Neuronal stem cell (in vitro differentiated cells): Measurements from ENCODE around the gene MITF.

Experiments
- DNase-seq: peaks from one replicate; pipeline ENCODE4 v3.0.0-alpha.2; 2013; ENCODE audit warnings: low spot score
- H2AFZ ChIP-seq: one replicate; pipeline ENCODE4 v1.6.1; 2013; ENCODE audit warnings: mild to moderate bottlenecking, low read length, inconsistent platforms
- H2AK5ac ChIP-seq: 2 replicates; pipeline ENCODE4 v1.6.1; 2013; ENCODE audit warnings: low read depth, mild to moderate bottlenecking, inconsistent platforms, low read length, moderate library complexity, mixed read lengths
- H2BK120ac ChIP-seq: 2 replicates; pipeline ENCODE4 v1.6.1; 2013; ENCODE audit warnings: low read depth, mild to moderate bottlenecking, inconsistent platforms, low read length, moderate library complexity, mixed read lengths
- H2BK12ac ChIP-seq: one replicate; pipeline ENCODE4 v1.6.1; 2013; ENCODE audit warnings: low read length, inconsistent platforms
- H2BK15ac ChIP-seq: 2 replicates; pipeline ENCODE4 v1.6.1; 2013; ENCODE audit warnings: mild to moderate bottlenecking, low read length, inconsistent platforms, mixed read lengths
- H2BK5ac ChIP-seq: one replicate; pipeline ENCODE4 v1.6.1; 2013; ENCODE audit warnings: inconsistent platforms, mild to moderate bottlenecking, low read length, moderate library complexity
- H3K14ac ChIP-seq: one replicate; pipeline ENCODE4 v1.6.1; 2013; ENCODE audit warnings: low read length, inconsistent platforms
- H3K18ac ChIP-seq: 2 replicates; pipeline ENCODE4 v1.6.1; 2013; ENCODE audit warnings: low read length, inconsistent platforms
- H3K23ac ChIP-seq: 2 replicates; pipeline ENCODE4 v1.6.1; 2013; ENCODE audit warnings: low read depth, mild to moderate bottlenecking, mixed read lengths, low read length, inconsistent platforms; ENCODE audit not compliant: poor library complexity
- H3K27ac ChIP-seq: replicated peaks from 3 replicates; pipeline ENCODE4 v1.5.1; 2013; ENCODE audit warnings: low read length, inconsistent platforms
- H3K27me3 ChIP-seq, 3 experiments: 2 replicates each; pipeline ENCODE4 v1.6.1; 2013; ENCODE audit warnings: low read length in 3 of 3, mild to moderate bottlenecking in 2 of 3, inconsistent platforms in 1 of 3, low read depth in 1 of 3, mixed read lengths in 1 of 3, moderate library complexity in 1 of 3; ENCODE audit not compliant: control insufficient read depth in 3 of 3, insufficient read depth in 3 of 3
- H3K36me3 ChIP-seq, 2 donors: replicated peaks in 1 of 2; 2 replicates each; pipeline ENCODE4 v1.6.1; 2013; ENCODE audit warnings: low read length in 2 of 2; ENCODE audit not compliant: control insufficient read depth in 2 of 2, insufficient read depth in 2 of 2
- H3K4ac ChIP-seq: 2 replicates; pipeline ENCODE4 v1.6.1; 2013; ENCODE audit warnings: inconsistent platforms, mild to moderate bottlenecking, low read length, moderate library complexity
- H3K4me1 ChIP-seq, 2 donors: 1 replicate in 1 of 2; 2 replicates in 1 of 2; pipeline ENCODE4 v1.6.1; 2013; ENCODE audit warnings: low read length in 2 of 2, low read depth in 1 of 2; ENCODE audit not compliant: control insufficient read depth in 2 of 2, insufficient read depth in 1 of 2
- H3K4me2 ChIP-seq: one replicate; pipeline ENCODE4 v1.6.1; 2013; ENCODE audit warnings: mild to moderate bottlenecking, low read length, inconsistent platforms; ENCODE audit not compliant: insufficient read depth, poor library complexity, severe bottlenecking
- H3K4me3 ChIP-seq, 2 donors: 2 replicates each; pipeline ENCODE4 v1.5.1; 2013; ENCODE audit warnings: low read length in 2 of 2, mild to moderate bottlenecking in 2 of 2, inconsistent platforms in 1 of 2, moderate library complexity in 1 of 2
- H3K79me1 ChIP-seq: one replicate; pipeline ENCODE4 v1.6.1; 2013; ENCODE audit warnings: low read depth, mild to moderate bottlenecking, inconsistent platforms, low read length, moderate library complexity
- H3K9ac ChIP-seq: one replicate; pipeline ENCODE4 v1.6.1; 2013; ENCODE audit warnings: mild to moderate bottlenecking, low read depth, low read length, inconsistent platforms; ENCODE audit not compliant: poor library complexity
- H3K9me3 ChIP-seq, 2 donors: replicated peaks in 1 of 2; 2 replicates each; pipeline versions ENCODE3 to v1.6.1; 2013; ENCODE audit warnings: low read length in 2 of 2, mild to moderate bottlenecking in 2 of 2, inconsistent platforms in 1 of 2, low read depth in 1 of 2, mixed read lengths in 1 of 2, moderate library complexity in 1 of 2; ENCODE audit not compliant: control insufficient read depth in 2 of 2, insufficient read depth in 1 of 2
- H4K8ac ChIP-seq: one replicate; pipeline ENCODE4 v1.6.1; 2013; ENCODE audit warnings: low read depth, mild to moderate bottlenecking, inconsistent platforms, low read length, moderate library complexity
- H4K91ac ChIP-seq: one replicate; pipeline ENCODE4 v1.6.1; 2013; ENCODE audit warnings: low read length, low read depth, mild to moderate bottlenecking, inconsistent platforms; ENCODE audit not compliant: poor library complexity
- WGBS, 2 donors: extraction: QIAGEN DNeasy Blood & Tissue Kit; methylation state at CpG; one replicate each; pipeline ENCODE4 v1.1.7; 2013; ENCODE audit warnings: missing lambda C conversion rate in 2 of 2, mixed read lengths in 1 of 2; ENCODE audit not compliant: insufficient read length in 2 of 2, insufficient replicate concordance in 1 of 2; ENCODE audit errors: extremely low coverage in 2 of 2; 5-methylcytosine and 5-hydroxymethylcytosine counted together

The MITF gene

GRCh38 chr3:69741032-69741767, 1.9 kb downstream of the MITF start:
- Histone ChIP-seq H4K91ac (no peak overlapping the region), H3K4ac (no peak overlapping the region), H2BK5ac (no peak overlapping the region), H2BK120ac (no peak overlapping the region), H3K4me3 (no peak overlapping the region), H3K27ac (no peak overlapping the region), H2BK12ac (no peak overlapping the region), H2AFZ (no peak overlapping the region), H3K36me3 (no peaks in the 10 kb centered on the region), H3K18ac (no peak overlapping the region), H2BK15ac (no peak overlapping the region), H2AK5ac (no peak overlapping the region), H3K9ac (no peak overlapping the region), H4K8ac (no peak overlapping the region), H3K23ac (no peak overlapping the region), H3K27me3 (peaks cover 0 to 47% (median 44%) of the 10 kb centered on the region in 3 experiments), H3K9me3 (no peaks in the 10 kb centered on the region), H3K14ac (no peak overlapping the region), H3K4me2 (no peak overlapping the region), H3K4me1 (peaks cover 0 to 4% of the 10 kb centered on the region in 2 donors), H3K79me1 (no peaks in the 10 kb centered on the region)
- WGBS, 2 donors, result no CpG with 5 or more reads among the region's 13 CpGs
- DNase-seq, result no peak

- no peak overlapping the region for H3K9ac ChIP-seq
- no peak for DNase-seq
- H3K18ac ChIP-seq, result no peak overlapping the region
- H3K79me1 ChIP-seq, result no peaks in the 10 kb centered on the region
- H4K8ac ChIP-seq, result no peak overlapping the region
- H3K14ac ChIP-seq, result no peak overlapping the region
- WGBS, 2 donors, result no CpG with 5 or more reads among the region's 2 CpGs
- peaks cover 0 to 4% of the 10 kb centered on the region in 2 donors for H3K4me1 ChIP-seq
- no peak overlapping the region for H3K4me2 ChIP-seq
- no peak overlapping the region for H2BK5ac ChIP-seq
- H2BK12ac ChIP-seq, result no peak overlapping the region
- no peak overlapping the region for H3K27ac ChIP-seq
- H2BK15ac ChIP-seq, result no peak overlapping the region
- no peak overlapping the region for H2AFZ ChIP-seq
- H3K4ac ChIP-seq, result no peak overlapping the region
- H3K23ac ChIP-seq, result no peak overlapping the region
- peaks cover 0 to 43% (median 37%) of the 10 kb centered on the region in 3 experiments for H3K27me3 ChIP-seq
- no peak overlapping the region for H4K91ac ChIP-seq
- H2AK5ac ChIP-seq, result no peak overlapping the region
- no peak overlapping the region for H3K4me3 ChIP-seq
- no peak overlapping the region for H2BK120ac ChIP-seq
- no peaks in the 10 kb centered on the region for H3K9me3 ChIP-seq
- H3K36me3 ChIP-seq, result no peaks in the 10 kb centered on the region
Observed at GRCh38 chr3:69742391-69742790, 3.1 kb downstream of the MITF start.

- Histone ChIP-seq H3K4me2 (no peak overlapping the region), H3K36me3 (no peaks in the 10 kb centered on the region), H3K23ac (no peak overlapping the region), H3K4me3 (no peak overlapping the region), H3K4me1 (peaks cover 0 to 4% of the 10 kb centered on the region in 2 donors), H3K18ac (no peak overlapping the region), H2BK5ac (no peak overlapping the region), H2BK12ac (no peak overlapping the region), H3K27me3 (peaks cover 0 to 29% (median 22%) of the 10 kb centered on the region in 3 experiments), H2AK5ac (no peak overlapping the region), H3K27ac (no peak overlapping the region), H3K9me3 (no peaks in the 10 kb centered on the region), H2BK15ac (no peak overlapping the region), H4K8ac (no peak overlapping the region), H3K14ac (no peak overlapping the region), H3K9ac (no peak overlapping the region), H3K4ac (no peak overlapping the region), H2AFZ (no peak overlapping the region), H2BK120ac (no peak overlapping the region), H4K91ac (no peak overlapping the region), H3K79me1 (no peaks in the 10 kb centered on the region)
- DNase-seq, result no peak
- WGBS, 2 donors, result no CpG with 5 or more reads among the region's 8 CpGs
Observed at GRCh38 chr3:69743975-69744906, 5.0 kb downstream of the MITF start.

GRCh38 chr3:69745505-69745904, 6.2 kb downstream of the MITF start:
- Histone ChIP-seq H3K14ac (no peak overlapping the region), H3K79me1 (no peaks in the 10 kb centered on the region), H2BK5ac (no peak overlapping the region), H2BK12ac (no peak overlapping the region), H2BK15ac (no peak overlapping the region), H3K9me3 (no peaks in the 10 kb centered on the region), H2AK5ac (no peak overlapping the region), H4K8ac (no peak overlapping the region), H3K27me3 (peaks cover 0 to 19% (median 10%) of the 10 kb centered on the region in 3 experiments), H2BK120ac (no peak overlapping the region), H3K18ac (no peak overlapping the region), H3K4me2 (no peak overlapping the region), H3K23ac (no peak overlapping the region), H4K91ac (no peak overlapping the region), H2AFZ (no peak overlapping the region), H3K27ac (no peak overlapping the region), H3K36me3 (no peaks in the 10 kb centered on the region), H3K4me1 (no peaks in the 10 kb centered on the region), H3K9ac (no peak overlapping the region), H3K4ac (no peak overlapping the region), H3K4me3 (no peak overlapping the region)
- DNase-seq, result no peak
- WGBS, 2 donors, result no CpG with 5 or more reads among the region's 2 CpGs
